ENCODE data around the gene PLAC9.

DNA sequence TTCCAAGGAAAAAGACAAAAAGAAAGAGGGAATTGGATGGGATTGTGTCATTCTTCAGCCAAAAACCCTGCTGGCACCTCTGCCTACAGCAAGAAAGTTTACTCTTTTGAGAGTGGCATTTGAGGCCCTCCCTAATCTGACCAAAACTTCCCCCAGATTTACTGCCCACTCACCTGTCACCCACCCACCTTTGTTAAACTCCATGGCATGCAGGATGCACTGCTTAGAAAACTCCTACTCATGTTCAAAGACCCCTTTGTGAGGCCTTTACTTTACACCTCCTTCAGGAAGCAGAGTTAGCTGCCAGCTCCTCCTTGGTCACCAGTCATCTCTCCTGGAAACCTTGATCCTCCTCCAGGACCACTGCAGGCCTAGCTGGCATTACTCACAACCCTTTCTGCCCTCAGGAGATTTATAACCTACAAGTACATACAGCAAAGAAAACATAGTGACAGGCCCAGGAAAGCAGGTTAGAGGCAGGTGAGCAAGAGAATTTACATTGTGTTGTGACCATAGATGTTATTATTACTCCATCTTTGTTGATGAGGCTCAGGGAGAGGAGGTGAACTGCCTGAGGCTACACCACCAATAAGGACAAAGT, 10.3 kb upstream of the PLAC9 start:
- TF ChIP-seq, protein P1, sequence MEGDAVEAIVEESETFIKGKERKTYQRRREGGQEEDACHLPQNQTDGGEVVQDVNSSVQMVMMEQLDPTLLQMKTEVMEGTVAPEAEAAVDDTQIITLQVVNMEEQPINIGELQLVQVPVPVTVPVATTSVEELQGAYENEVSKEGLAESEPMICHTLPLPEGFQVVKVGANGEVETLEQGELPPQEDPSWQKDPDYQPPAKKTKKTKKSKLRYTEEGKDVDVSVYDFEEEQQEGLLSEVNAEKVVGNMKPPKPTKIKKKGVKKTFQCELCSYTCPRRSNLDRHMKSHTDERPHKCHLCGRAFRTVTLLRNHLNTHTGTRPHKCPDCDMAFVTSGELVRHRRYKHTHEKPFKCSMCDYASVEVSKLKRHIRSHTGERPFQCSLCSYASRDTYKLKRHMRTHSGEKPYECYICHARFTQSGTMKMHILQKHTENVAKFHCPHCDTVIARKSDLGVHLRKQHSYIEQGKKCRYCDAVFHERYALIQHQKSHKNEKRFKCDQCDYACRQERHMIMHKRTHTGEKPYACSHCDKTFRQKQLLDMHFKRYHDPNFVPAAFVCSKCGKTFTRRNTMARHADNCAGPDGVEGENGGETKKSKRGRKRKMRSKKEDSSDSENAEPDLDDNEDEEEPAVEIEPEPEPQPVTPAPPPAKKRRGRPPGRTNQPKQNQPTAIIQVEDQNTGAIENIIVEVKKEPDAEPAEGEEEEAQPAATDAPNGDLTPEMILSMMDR (IDR thresholded peaks at IDR 0.05; ENCODE audit: low read length): no peak
- TF ChIP-seq EZH2 (optimal IDR thresholded peaks at IDR 0.05; ENCODE audit: low read depth, low read length): no peak

Measured in MM.1S (cell line).